GM23338 (cell line): ENCODE data around the gene LTB. TPM values are rescaled to one million over a fixed set of nuclear protein-coding genes. Genes with fewer than 3 reads are reported as not detected.

Source experiments
- ATAC-seq: fragments of 200-7000 bp; cut with Tn5 transposase; 3 replicates; pipeline ENCODE4 v1.9.1; 2020
- DNase-seq: peaks from one replicate; pipeline ENCODE4 v3.0.0-alpha.2; 2015; ENCODE audit warnings: low spot score
- H2AFZ ChIP-seq: fragments of 200-600 bp; sonication (generic); 2 replicates; pipeline ENCODE4 v1.8.0; 2016; ENCODE audit warnings: antibody characterized with exemption, mild to moderate bottlenecking, moderate library complexity
- H3F3A ChIP-seq: fragments of 200-600 bp; sonication (generic); replicated peaks from 2 replicates; pipeline ENCODE4 v1.8.0; 2017; ENCODE audit warnings: antibody characterized with exemption, mixed run types, low read depth
- H3K27ac ChIP-seq: fragments of 200-600 bp; sonication (generic); 2 replicates; pipeline ENCODE4 v1.6.1; 2016; ENCODE audit warnings: low read depth
- H3K27me3 ChIP-seq: fragments of 200-600 bp; sonication (generic); 2 replicates; pipeline ENCODE4 v1.8.0; 2016; ENCODE audit warnings: mild to moderate bottlenecking, mixed run types, moderate library complexity; ENCODE audit not compliant: insufficient read depth
- H3K36me3 ChIP-seq: fragments of 200-600 bp; sonication (generic); 2 replicates; pipeline ENCODE4 v1.8.0; 2016; ENCODE audit warnings: mild to moderate bottlenecking; ENCODE audit not compliant: insufficient read depth
- H3K4me1 ChIP-seq: fragments of 200-600 bp; sonication (generic); 2 replicates; pipeline ENCODE4 v1.8.0; 2016; ENCODE audit warnings: mild to moderate bottlenecking, moderate library complexity; ENCODE audit not compliant: insufficient read depth
- H3K4me2 ChIP-seq: fragments of 200-600 bp; sonication (generic); 2 replicates; pipeline ENCODE4 v1.7.1; 2017; ENCODE audit warnings: mixed run types
- H3K4me3 ChIP-seq: fragments of 200-600 bp; sonication (generic); 2 replicates; pipeline ENCODE4 v1.6.1; 2016; ENCODE audit warnings: mixed run types
- H3K79me2 ChIP-seq: fragments of 200-600 bp; sonication (generic); replicated peaks from 2 replicates; pipeline ENCODE4 v1.8.0; 2017; ENCODE audit warnings: mild to moderate bottlenecking; ENCODE audit not compliant: insufficient read depth
- H3K9me2 ChIP-seq: fragments of 200-600 bp; sonication (generic); 2 replicates; pipeline ENCODE4 v1.8.0; 2017; ENCODE audit not compliant: insufficient read depth
- H4K20me1 ChIP-seq: fragments of 200-600 bp; sonication (generic); replicated peaks from 2 replicates; pipeline ENCODE4 v1.8.0; 2017; ENCODE audit warnings: mild to moderate bottlenecking; ENCODE audit not compliant: insufficient read depth
- H3K27ac Mint-ChIP-seq: 2 replicates; pipeline ENCODE4 v1.8.0; 2020; ENCODE audit warnings: inconsistent platforms, mild to moderate bottlenecking, moderate library complexity, mixed read lengths
- H3K27me3 Mint-ChIP-seq: 3 replicates; pipeline ENCODE4 v1.8.0; 2022; ENCODE audit warnings: low read depth, mild to moderate bottlenecking, moderate library complexity, mixed read lengths, inconsistent platforms; ENCODE audit not compliant: insufficient read depth, poor library complexity
- H3K36me3 Mint-ChIP-seq: 3 replicates; pipeline ENCODE4 v1.8.0; 2021; ENCODE audit warnings: low read depth, mild to moderate bottlenecking, inconsistent platforms, moderate library complexity, mixed read lengths
- H3K4me1 Mint-ChIP-seq: 3 replicates; pipeline ENCODE4 v1.8.0; 2020; ENCODE audit warnings: mild to moderate bottlenecking, inconsistent platforms, mixed read lengths
- H3K4me3 Mint-ChIP-seq: 3 replicates; pipeline ENCODE4 v1.8.0; 2021; ENCODE audit warnings: moderate library complexity, mild to moderate bottlenecking, inconsistent platforms, mixed read lengths
- H3K9me3 Mint-ChIP-seq: 3 replicates; pipeline ENCODE4 v1.8.0; 2020; ENCODE audit warnings: moderate library complexity, mild to moderate bottlenecking, inconsistent platforms, mixed read lengths
- CREB1 ChIP-seq: fragments of 250-450 bp; sonication (Bioruptor Pico); IDR thresholded peaks from 2 replicates; pipeline ENCODE4 v1.5.0; 2020; ENCODE audit warnings: low read depth, mild to moderate bottlenecking, moderate library complexity
- CTCF ChIP-seq, 2 experiments: fragments of 200-600 bp in 1 of 2; sonication (generic) in 1 of 2; conservative IDR thresholded peaks; 2 replicates each; pipeline versions ENCODE4 v1.5.1 to v1.6.1; 2016 to 2017; ENCODE audit warnings: antibody characterized with exemption in 2 of 2, low read depth in 2 of 2, mild to moderate bottlenecking in 2 of 2, moderate library complexity in 1 of 2
- EZH2 ChIP-seq: fragments of 200-600 bp; sonication (generic); IDR thresholded peaks from one replicate; pipeline ENCODE4 v1.8.0; 2017; ENCODE audit warnings: antibody characterized with exemption, mild to moderate bottlenecking, low read depth; ENCODE audit not compliant: unreplicated experiment
- EZH2phosphoT487 ChIP-seq: fragments of 200-600 bp; sonication (generic); IDR thresholded peaks from one replicate; pipeline ENCODE4 v1.8.1; 2018; ENCODE audit warnings: antibody characterized with exemption; ENCODE audit not compliant: unreplicated experiment
- JUNB ChIP-seq: IDR thresholded peaks from one replicate; pipeline ENCODE4 v1.6.1; 2016; ENCODE audit warnings: antibody characterized with exemption; ENCODE audit not compliant: unreplicated experiment
- NANOG ChIP-seq: IDR thresholded peaks from 2 replicates; pipeline ENCODE4 v1.6.1; 2016; ENCODE audit warnings: antibody characterized with exemption, borderline replicate concordance
- POLR2AphosphoS5 ChIP-seq: IDR thresholded peaks from 2 replicates; pipeline ENCODE4 v1.6.1; 2016; ENCODE audit warnings: antibody characterized with exemption, low read depth
- REST ChIP-seq: IDR thresholded peaks from one replicate; pipeline ENCODE4 v1.6.1; 2018; ENCODE audit warnings: antibody characterized with exemption; ENCODE audit not compliant: unreplicated experiment
- STAT1 ChIP-seq: IDR thresholded peaks from one replicate; pipeline ENCODE4 v1.6.1; 2016; ENCODE audit warnings: antibody characterized with exemption; ENCODE audit not compliant: unreplicated experiment
- ZNF114 ChIP-seq: fragments of 250-450 bp; sonication (Bioruptor Pico); IDR thresholded peaks from 2 replicates; pipeline ENCODE4 v1.5.0; 2020; ENCODE audit warnings: mild to moderate bottlenecking, moderate library complexity
- ZNF331 ChIP-seq: fragments of 250-450 bp; sonication (Bioruptor Pico); IDR thresholded peaks from 2 replicates; pipeline ENCODE4 v1.5.0; 2020; ENCODE audit warnings: low read depth, mild to moderate bottlenecking, moderate library complexity
- ZNF462 ChIP-seq: fragments of 250-450 bp; sonication (Bioruptor Pico); IDR thresholded peaks from 2 replicates; pipeline ENCODE4 v1.5.0; 2020; ENCODE audit warnings: mild to moderate bottlenecking, moderate library complexity
- polyA plus RNA-seq: library from polyadenylated mRNA; unstranded; fragments of >200 nt; fragmentation: Nextera tagmentation; extraction: Ambion mirVana; gene quantifications from 2 replicates; pipeline ENCODE4 v1.2.1, GENCODE V29; 2016
- total RNA-seq: library from RNA; depleted of rRNA; stranded (reverse); fragments of >200 nt; shearing (Covaris generic); gene quantifications from 2 replicates; pipeline ENCODE4 v1.2.3, GENCODE V29; 2014

The LTB gene
- total and polyA plus RNA-seq, 2 experiments from 2014 or later: 1.7 TPM; not detected in 1

GRCh38 chr6:31629014-31629413 is 46.8 kb upstream of the LTB start (continued):
- TF ChIP-seq ZNF462 (CRISPR knock-in tag): no peak
- no peak for TF ChIP-seq NANOG
- no peak for TF ChIP-seq EZH2

- H3K4me1 ChIP-seq: peaks cover 2% of the 10 kb centered on the region; the same call in 1 of the 2 replicates
- H3K79me2 ChIP-seq: peaks cover 61% of the 10 kb centered on the region
- peaks cover 13% of the 10 kb centered on the region for H3K27me3 Mint-ChIP-seq
- no peak overlapping the region for H3K4me2 ChIP-seq
- no peak overlapping the region for H3K4me3 ChIP-seq
- no peaks in the 10 kb centered on the region; the same call in 2 of the 3 replicates for H3K9me3 Mint-ChIP-seq
- H3K27ac ChIP-seq: no peak overlapping the region
- no peaks in the 10 kb centered on the region for H3K27me3 ChIP-seq
- H3K4me1 Mint-ChIP-seq: peaks cover under 1% of the 10 kb centered on the region; the same call in 2 of the 3 replicates
- H3K27ac Mint-ChIP-seq: no peak overlapping the region
- H3K4me3 Mint-ChIP-seq: no peak overlapping the region; the same call in 2 of the 3 replicates
- H3K36me3 Mint-ChIP-seq: peaks cover 99% of the 10 kb centered on the region
- peaks cover 90% of the 10 kb centered on the region for H3K36me3 ChIP-seq
- peaks cover 57% of the 10 kb centered on the region for H4K20me1 ChIP-seq
- no peaks in the 10 kb centered on the region for H3K9me2 ChIP-seq
- no peak overlapping the region for H2AFZ ChIP-seq
- peaks cover 51% of the 10 kb centered on the region for H3F3A ChIP-seq
- ATAC-seq (no peak), DNase-seq (no peak)
- no peak for TF ChIP-seq NANOG
- no peak for TF ChIP-seq POLR2AphosphoS5
- no peak for TF ChIP-seq CTCF (conservative IDR thresholded peaks at IDR 0.05; ENCODE audit: low read depth in 2 of 2)
- no peak for TF ChIP-seq ZNF331 (CRISPR knock-in tag)
- TF ChIP-seq CREB1 (CRISPR knock-in tag): no peak
- no peak for TF ChIP-seq STAT1
- TF ChIP-seq EZH2: no peak
- TF ChIP-seq REST: no peak
- TF ChIP-seq JUNB: no peak
- TF ChIP-seq EZH2phosphoT487: no peak
- TF ChIP-seq ZNF114 (CRISPR knock-in tag): no peak
Observed at GRCh38 chr6:31627690-31628287, 45.6 kb upstream of the LTB start.
